PC-3 (cell line): Measurements from ENCODE around the gene LRRC74A.

Source experiments
- EZH2 ChIP-seq: fragments of 300-600 bp; sonication (generic); IDR thresholded peaks from one replicate; pipeline ENCODE4 v1.6.1; 2017; ENCODE audit warnings: antibody characterized with exemption, mild to moderate bottlenecking, low read length; ENCODE audit not compliant: unreplicated experiment
- EZH2phosphoT487 ChIP-seq: fragments of 300-600 bp; sonication (generic); IDR thresholded peaks from 2 replicates; pipeline ENCODE4 v1.6.1; 2018; ENCODE audit warnings: mild to moderate bottlenecking, antibody characterized with exemption, low read length, borderline replicate concordance
- TF ChIP-seq, protein P1 (sequence below): fragments of 300-600 bp; sonication (generic); conservative IDR thresholded peaks from 2 replicates; pipeline ENCODE4 v1.5.1; 2017; ENCODE audit warnings: antibody characterized with exemption, low read depth, mild to moderate bottlenecking, low read length

DNA sequence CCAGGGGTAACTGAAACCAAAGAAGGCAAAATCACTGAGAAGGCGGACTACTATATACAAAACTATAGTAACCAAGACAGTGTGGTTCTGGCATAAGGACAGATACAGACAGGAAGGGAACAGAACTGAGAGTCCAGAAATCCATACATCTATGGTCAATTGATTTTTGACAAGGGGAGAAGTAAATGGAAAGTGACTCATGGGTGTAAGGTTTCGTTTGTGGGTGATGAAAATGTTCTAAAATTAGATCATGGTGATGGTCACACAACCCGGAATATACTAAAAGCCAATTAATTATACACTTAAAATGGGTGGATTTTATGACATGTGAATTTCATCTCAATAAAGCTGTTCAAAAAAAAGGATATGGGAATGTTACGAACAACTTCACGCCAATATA lies 32.3 kb upstream of the LRRC74A start:
- TF ChIP-seq, protein P1, sequence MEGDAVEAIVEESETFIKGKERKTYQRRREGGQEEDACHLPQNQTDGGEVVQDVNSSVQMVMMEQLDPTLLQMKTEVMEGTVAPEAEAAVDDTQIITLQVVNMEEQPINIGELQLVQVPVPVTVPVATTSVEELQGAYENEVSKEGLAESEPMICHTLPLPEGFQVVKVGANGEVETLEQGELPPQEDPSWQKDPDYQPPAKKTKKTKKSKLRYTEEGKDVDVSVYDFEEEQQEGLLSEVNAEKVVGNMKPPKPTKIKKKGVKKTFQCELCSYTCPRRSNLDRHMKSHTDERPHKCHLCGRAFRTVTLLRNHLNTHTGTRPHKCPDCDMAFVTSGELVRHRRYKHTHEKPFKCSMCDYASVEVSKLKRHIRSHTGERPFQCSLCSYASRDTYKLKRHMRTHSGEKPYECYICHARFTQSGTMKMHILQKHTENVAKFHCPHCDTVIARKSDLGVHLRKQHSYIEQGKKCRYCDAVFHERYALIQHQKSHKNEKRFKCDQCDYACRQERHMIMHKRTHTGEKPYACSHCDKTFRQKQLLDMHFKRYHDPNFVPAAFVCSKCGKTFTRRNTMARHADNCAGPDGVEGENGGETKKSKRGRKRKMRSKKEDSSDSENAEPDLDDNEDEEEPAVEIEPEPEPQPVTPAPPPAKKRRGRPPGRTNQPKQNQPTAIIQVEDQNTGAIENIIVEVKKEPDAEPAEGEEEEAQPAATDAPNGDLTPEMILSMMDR: no peak
- no peak for TF ChIP-seq EZH2
- TF ChIP-seq EZH2phosphoT487: no peak
